ENCODE data around the gene GABRQ.
"Not testable (repeated sequence)": the region's sequence is repeated elsewhere in the genome, so short reads cannot be mapped to it uniquely, and the experiment has no call there.

GABRQ gene

GRCh38 chrX:152663086-152663485, 25.4 kb downstream of the GABRQ start:
- no peak for DNase-seq

- no peak for DNase-seq
Measured at GRCh38 chrX:152674135-152674534, 36.4 kb downstream of the GABRQ start.

DNA sequence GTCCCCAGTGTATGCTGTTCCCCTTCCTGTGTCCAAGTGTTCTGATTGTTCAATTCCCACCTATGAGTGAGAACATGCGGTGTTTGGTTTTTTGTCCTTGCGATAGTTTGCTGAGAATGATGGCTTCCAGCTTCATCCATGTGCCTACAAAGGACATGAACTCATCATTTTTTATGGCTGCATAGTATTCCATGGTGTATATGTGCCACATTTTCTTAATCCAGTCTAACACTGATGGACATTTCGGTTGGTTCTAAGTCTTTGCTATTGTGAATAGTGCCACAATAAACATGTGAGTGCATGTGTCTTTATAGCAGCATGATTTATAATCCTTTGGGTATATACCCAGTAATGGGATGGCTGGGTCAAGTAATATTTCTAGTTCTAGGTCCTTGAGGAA, 37.0 kb downstream of the GABRQ start:
- not testable (repeated sequence) for DNase-seq

DNA sequence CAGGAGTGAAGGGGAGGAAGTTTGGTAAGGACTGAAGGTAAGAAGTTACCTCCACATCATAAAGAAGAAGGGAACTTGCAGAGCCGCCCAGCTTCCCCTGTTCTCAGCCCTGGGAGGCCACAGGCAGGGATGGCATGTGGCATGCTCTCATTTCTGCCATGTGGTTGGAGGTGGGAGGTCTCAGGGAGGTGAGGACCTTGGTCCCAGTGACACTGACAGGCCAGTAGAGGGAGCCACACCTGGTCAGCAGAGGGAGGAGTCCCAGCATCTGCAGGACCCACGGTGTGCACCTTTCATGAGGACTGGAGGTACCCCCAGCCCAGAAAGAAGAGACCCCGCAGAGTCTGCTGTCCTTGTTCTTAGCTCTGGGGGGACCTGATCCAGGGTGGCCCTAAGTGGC, 43.3 kb downstream of the GABRQ start:
- not testable (repeated sequence) for DNase-seq

DNA sequence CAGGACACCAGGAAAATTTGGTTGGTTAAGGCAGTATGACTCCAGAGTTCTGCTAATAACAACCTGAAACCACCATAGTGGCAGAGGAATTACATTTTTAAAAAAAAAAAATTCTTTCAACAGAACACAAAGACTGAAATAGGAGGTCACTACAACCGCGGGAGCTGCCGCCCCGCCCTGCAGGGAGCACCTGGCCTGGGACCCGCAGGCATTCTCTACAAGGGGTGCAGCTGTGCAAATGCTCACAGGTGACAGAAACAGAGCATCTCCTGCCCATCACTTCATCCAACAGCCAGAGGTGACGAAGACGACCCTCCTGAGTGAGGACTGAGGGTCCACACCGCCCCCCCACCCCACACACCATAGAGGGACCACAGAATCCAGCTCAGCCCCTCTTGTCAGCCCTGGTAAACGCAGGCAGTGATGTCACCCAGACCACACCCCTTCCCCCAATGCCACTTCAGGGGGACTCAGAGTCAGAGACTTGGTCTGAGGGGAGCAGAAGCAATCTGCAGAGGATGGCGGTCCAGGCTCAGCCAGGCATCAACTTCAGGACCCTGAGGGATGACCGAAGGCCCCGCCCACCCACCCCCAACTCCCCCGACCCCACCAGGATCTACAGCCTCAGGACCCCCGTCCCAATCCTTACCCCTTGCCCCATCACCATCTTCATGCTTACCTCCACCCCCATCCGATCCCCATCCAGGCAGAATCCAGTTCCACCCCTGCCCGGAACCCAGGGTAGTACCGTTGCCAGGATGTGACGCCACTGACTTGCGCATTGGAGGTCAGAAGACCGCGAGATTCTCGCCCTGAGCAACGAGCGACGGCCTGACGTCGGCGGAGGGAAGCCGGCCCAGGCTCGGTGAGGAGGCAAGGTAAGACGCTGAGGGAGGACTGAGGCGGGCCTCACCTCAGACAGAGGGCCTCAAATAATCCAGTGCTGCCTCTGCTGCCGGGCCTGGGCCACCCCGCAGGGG, 60.5 kb downstream of the GABRQ start, which contains the start of gene MAGEA3:
TSS of gene MAGEA3 (plus strand) at position 843 of the 980 bp plus-strand sequence. CDS start 2,039 bp downstream, outside the sequence.
- not testable (repeated sequence) for DNase-seq

DNA sequence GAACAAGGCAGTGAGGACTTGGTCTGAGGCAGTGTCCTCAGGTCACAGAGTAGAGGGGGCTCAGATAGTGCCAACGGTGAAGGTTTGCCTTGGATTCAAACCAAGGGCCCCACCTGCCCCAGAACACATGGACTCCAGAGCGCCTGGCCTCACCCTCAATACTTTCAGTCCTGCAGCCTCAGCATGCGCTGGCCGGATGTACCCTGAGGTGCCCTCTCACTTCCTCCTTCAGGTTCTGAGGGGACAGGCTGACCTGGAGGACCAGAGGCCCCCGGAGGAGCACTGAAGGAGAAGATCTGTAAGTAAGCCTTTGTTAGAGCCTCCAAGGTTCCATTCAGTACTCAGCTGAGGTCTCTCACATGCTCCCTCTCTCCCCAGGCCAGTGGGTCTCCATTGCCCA, 62.7 kb downstream of the GABRQ start:
- not testable (repeated sequence) for DNase-seq

GRCh38 chrX:152706500-152706899, 68.8 kb downstream of the GABRQ start:
- not testable (repeated sequence) for DNase-seq

All from activated CD8-positive, alpha-beta memory T cell treated with anti-CD3 and anti-CD28 coated beads, Interleukin-2, amount 50 U/mL, for 4 hours (primary cell).